SKM-1 treated with dmso at 0.1 percent for 144 hours (cell line): ENCODE results near the gene CPN1.
"Not testable (repeated sequence)": the region's sequence is repeated elsewhere in the genome, so short reads cannot be mapped to it uniquely, and the experiment has no call there.

ENCODE experiments used
- DNase-seq: peaks from one replicate; lab custom pipeline; 2025; ENCODE audit not compliant: unreplicated experiment; lab: John Stamatoyannopoulos, UW

CPN1 gene

GRCh38 chr10:100081075-100082001, at the start of gene CPN1:
CPN1 (minus strand) TSS chr10:100081869; CDS start chr10:100081625, 244 bp downstream.
- DNase-seq, result no peak

GRCh38 chr10:100130831-100131230, 49.2 kb upstream of the CPN1 start:
- DNase-seq, result no peak

GRCh38 chr10:100129424-100129823, 47.8 kb upstream of the CPN1 start:
- no peak for DNase-seq

GRCh38 chr10:100128951-100129350, 47.3 kb upstream of the CPN1 start:
- no peak for DNase-seq

- DNase-seq, result peak; percentile 7
Measured at GRCh38 chr10:100125335-100125734, 43.7 kb upstream of the CPN1 start.

- DNase-seq, result no peak
Measured at GRCh38 chr10:100124097-100124496, 42.4 kb upstream of the CPN1 start.

GRCh38 chr10:100122780-100123179, 41.1 kb upstream of the CPN1 start:
- DNase-seq, result no peak

GRCh38 chr10:100120550-100120949, 38.9 kb upstream of the CPN1 start:
- DNase-seq, result no peak

GRCh38 chr10:100119726-100120125, 38.1 kb upstream of the CPN1 start:
- no peak for DNase-seq

GRCh38 chr10:100114976-100115770, 33.5 kb upstream of the CPN1 start:
- DNase-seq, result no peak

- DNase-seq, result no peak
Measured at GRCh38 chr10:100114460-100114859, 32.8 kb upstream of the CPN1 start.

- no peak for DNase-seq
Measured at GRCh38 chr10:100109670-100110069, 28.0 kb upstream of the CPN1 start.

GRCh38 chr10:100106865-100107264, 25.2 kb upstream of the CPN1 start:
- DNase-seq, result no peak

GRCh38 chr10:100104300-100104699, 22.6 kb upstream of the CPN1 start:
- no peak for DNase-seq

- no peak for DNase-seq
Measured at GRCh38 chr10:100103581-100103980, 21.9 kb upstream of the CPN1 start.

GRCh38 chr10:100101192-100102076, 19.8 kb upstream of the CPN1 start:
- no peak for DNase-seq

GRCh38 chr10:100100651-100101184, 19.0 kb upstream of the CPN1 start:
- DNase-seq, result no peak

GRCh38 chr10:100089241-100089640, 7.6 kb upstream of the CPN1 start:
- DNase-seq, result no peak

- DNase-seq, result not testable (repeated sequence)
Measured at GRCh38 chr10:100086708-100087107, 5.0 kb upstream of the CPN1 start.

GRCh38 chr10:100085596-100085995, 3.9 kb upstream of the CPN1 start:
- no peak for DNase-seq

- DNase-seq, result no peak
Measured at GRCh38 chr10:100083623-100084022, 2.0 kb upstream of the CPN1 start.
